Stimulated activated CD8-positive, alpha-beta memory T cell treated with anti-CD3 and anti-CD28 coated beads, Interleukin-12 subunit alpha, Interleukin-12 subunit beta, amount 100 ng/mL, for 1 hour (primary cell): ENCODE measurements around the gene FMO5.
"Not testable (repeated sequence)": the region's sequence is repeated elsewhere in the genome, so short reads cannot be mapped to it uniquely, and the experiment has no call there.

ENCODE experiments used
- DNase-seq: peaks from one replicate; pipeline ENCODE4 v3.0.0-alpha.2; 2020; ENCODE audit warnings: low read depth

The FMO5 gene

DNA sequence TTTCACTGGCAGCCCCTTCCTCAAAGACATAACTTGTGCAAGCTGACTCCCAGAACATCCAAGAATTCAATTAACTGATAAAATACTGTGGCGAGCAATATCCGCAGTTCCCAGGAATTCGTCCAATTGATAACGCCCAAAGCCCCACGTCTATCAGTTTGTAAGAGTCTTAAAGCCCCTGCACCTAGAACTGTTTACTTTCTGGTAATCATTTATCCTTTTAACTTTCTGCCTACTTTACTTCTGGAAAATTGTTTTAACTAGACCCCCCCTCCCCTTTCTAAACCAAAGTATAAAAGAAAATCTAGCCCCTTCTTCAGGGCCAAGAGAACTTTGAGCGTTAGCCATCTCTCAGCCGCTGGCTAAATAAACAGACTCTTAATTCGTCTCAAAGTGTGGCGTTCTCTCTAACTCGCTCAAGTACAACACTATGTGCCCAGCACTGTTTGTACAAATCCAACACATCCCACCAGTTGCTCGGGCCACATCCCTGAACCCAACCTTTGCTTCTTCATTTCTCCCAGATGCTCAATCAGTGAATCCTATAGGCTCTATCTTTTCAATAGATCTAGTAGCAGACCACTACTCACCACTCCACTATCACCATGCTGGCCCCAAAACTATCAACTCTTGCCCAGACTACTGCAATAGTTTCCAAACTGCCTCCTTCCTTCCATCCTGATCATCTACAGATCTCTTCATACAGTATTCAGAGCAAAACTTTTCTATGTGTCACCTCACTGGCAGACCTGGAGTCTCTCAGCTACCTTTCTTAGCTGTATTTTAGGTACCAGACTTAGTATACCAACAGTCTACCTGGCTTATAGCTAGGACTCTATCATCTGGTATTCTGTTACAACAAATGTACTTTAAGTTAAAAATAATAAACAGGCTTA lies 14.0 kb upstream of the FMO5 start:
- no peak for DNase-seq

GRCh38 chr1:147238053-147238902 lies 13.1 kb upstream of the FMO5 start:
- DNase-seq: no peak

DNA sequence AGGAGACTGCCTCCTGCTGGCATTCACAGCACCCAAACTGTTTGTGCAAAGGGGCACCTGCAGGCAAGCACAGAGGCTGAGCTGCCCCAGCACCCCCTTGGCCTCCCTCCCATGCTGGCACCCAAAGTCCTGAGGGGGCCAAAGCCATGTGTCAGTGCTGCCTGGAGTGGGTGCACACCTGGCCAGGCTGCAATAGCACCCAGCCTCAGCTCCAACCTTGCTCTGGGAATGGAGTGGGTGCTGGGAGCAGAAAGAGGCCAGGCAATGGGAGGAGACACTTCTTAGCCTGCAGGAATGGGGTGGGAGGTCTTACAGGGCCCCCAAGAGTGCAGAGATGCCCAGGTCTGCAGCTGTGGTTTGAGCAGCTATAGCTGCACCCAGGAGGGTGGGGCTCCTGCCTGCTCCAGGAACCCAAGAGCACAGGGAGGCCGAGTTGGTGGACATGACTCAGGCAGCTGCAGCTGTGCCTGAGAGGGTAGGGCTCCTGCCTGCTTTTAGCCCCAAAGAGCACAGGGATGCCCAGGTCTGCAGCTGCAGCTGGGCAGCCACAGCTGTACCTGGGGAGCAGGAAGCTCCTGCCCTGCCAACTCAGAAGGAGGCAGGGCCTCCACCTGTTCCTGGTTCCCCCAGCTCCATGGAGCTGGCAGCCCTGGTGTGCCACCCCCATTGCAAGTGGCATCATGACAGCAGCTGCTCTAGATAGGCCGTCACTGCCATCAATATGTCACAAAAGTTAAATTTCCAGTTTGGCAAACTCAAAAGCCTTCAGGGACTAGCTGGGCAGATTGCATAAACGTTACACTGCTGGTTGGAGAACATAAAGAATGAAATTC lies 12.0 kb upstream of the FMO5 start:
- DNase-seq: no peak

DNA sequence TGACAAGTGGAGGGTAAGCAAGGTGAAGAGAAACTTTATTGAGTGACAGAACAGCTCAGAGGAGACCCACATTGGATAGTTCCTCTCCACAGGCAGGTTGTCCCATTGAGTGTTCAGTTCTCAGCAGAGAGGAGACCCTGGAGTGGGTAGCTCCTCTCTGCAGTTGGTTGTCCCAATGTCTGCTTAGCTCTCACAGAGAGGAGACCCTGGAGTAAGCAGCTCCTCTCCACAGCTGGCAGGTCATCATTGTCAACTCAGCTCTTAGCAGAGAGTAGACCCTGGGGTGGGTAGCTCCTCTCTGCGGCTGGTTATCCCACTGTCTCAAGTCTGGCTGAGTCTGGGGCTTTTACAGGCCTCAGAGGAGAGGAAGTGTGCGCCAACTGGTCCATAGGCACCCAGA lies 11.3 kb upstream of the FMO5 start:
- DNase-seq: no peak

DNA sequence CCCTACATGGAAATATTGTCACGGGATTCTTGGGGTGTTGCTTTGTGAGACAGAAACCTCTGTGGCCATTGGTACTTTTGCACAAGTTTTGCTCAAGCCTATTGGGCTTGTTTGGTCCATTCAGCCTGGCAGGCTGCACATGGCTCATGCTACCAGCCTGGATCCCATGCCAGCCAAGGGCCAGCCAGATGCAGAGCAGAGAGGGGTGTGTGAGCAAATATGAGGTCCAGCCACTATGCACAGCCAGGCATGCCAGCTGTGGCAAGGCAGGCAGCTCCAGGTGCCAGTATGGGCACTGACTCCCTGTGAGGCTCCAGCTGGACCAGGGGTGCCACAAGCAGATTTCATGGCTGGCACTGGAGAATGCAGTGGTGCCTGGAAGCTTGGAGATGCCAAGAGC lies 10.7 kb upstream of the FMO5 start:
- DNase-seq: no peak

- DNase-seq: not testable (repeated sequence)
Measured at GRCh38 chr1:147233903-147234302, 8.8 kb upstream of the FMO5 start.

- not testable (repeated sequence) for DNase-seq
Measured at GRCh38 chr1:147231032-147231431, 5.9 kb upstream of the FMO5 start.

DNA sequence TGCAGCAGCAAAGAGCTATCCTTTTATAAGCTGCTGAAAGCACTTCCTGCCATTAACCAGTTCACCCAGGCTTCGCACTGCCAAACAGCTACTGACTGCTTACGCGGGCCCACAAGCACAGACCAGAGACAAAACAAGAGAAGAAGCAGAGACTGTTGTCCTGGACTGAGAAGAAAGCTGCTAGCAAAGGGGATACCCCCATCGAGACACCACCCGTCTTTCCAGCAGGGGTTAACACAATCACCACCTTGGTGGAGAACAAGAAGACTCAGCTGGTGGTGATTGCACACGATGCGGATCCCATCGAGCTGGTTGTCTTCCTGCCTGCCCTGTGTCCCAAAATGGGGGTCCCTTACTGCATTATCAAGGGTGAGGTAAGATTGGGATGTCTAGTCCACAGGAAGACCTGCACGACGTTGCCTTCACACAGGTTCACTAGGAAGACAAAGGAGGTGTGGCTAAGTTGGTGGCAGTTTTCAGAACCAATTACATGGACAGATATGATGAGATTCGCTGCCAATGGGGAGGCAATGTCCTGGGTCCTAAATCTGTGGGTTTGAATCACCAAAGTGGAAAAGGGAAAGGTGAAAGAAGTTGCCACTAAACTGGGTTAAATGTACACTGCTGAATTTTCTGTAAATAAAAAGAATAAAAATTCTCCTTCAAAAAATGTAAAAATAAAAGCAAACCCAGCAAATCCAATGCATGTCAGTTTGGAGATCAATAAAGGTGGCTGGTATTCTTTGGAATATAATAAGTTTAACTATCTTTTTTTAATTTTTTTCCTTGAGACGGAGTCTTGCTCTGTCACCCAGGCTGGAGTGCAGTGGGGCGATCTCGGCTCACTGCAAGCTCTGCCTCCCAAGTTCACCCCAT lies 1.2 kb downstream of the FMO5 start:
- DNase-seq: no peak

GRCh38 chr1:147218606-147219005 lies 6.5 kb downstream of the FMO5 start:
- DNase-seq: no peak

DNA sequence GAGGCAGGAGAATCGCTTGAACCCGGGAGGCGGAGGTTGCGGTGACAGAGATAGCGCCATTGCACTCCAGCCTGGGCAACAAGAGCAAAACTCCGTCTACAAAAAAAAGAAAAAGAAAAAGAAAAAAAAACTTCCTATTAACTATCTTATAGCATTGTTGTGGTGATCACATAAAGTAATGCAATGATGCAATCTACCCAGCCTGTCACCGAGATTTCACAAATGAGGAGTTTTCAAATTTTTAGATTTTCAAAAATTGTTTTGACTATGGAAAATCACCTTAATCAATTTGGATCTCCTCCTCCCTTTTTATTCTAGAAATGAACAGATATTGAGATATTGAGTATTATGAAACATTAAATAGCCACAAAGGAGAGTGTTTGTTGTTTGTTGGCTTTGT lies 8.0 kb downstream of the FMO5 start:
- DNase-seq: no peak

DNA sequence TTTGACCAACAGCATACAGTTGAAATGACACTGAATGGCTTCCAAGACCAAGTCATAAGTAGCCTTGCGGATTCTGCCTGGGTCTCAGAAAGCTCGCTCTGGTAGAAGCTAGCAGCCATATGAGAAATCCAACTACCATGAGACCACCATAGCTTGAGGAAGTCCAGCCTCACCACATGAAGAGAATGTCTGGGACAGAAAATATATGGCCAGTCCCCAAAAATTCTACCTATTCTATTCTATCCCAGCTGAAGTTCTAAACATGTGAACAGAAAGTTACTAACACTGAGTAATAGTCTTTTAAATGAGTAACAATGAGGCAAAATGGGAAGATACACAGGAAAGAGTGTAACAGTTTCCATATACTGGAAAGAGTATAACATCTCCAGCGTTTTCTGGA lies 9.0 kb downstream of the FMO5 start:
- no peak for DNase-seq

GRCh38 chr1:147215540-147215916 lies 9.6 kb downstream of the FMO5 start:
- DNase-seq: no peak

- no peak for DNase-seq
Measured at GRCh38 chr1:147214842-147215539, 10.1 kb downstream of the FMO5 start.

GRCh38 chr1:147214325-147214724 lies 10.8 kb downstream of the FMO5 start:
- DNase-seq: no peak

DNA sequence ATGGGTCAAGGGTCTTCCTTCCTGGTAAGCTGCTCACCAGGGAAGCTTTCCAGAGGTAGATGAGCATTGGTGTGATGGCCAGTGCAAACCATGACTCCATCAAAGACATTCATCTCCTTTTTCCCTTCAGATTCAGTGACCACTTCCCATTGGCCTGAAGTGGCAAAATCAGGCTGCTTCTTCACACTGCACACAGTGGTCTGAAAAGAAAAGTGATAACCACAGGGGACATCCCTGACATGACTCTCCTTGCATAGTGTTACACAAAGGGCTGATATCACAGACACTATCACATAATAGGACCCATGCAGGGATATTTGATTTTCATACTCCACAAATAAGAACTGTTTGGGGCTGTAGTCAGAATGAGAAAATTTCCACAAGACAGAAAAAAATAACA lies 11.9 kb downstream of the FMO5 start:
- DNase-seq: no peak

- no peak for DNase-seq
Measured at GRCh38 chr1:147211577-147211976, 13.6 kb downstream of the FMO5 start.

- DNase-seq: no peak
Measured at GRCh38 chr1:147210987-147211386, 14.2 kb downstream of the FMO5 start.

- no peak for DNase-seq
Measured at GRCh38 chr1:147209825-147210821, 15.0 kb downstream of the FMO5 start.

DNA sequence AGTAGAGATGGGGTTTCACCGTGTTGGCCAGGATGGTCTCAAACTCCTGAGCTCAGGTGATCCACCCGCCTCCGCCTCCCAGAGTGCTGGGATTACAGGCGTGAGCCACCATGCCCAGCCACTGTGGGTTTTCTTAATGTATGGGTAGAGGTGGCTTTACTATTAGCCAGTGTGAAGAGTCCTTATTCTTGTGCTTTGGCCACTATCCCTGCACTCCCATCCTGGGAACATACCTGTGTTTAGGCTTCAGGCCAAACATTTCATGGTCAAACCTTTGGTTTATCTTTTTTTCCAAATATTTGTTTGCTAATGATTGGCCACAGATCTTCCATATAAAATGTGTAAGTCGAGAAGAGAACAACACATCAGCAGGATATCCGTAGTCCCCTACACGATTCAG lies 16.5 kb downstream of the FMO5 start:
- no peak for DNase-seq
